Caco-2 (cell line): ENCODE measurements around the gene MPPED2. TPM values are rescaled to one million over a fixed set of nuclear protein-coding genes. Genes with fewer than 3 reads are reported as not detected.

Experiments
- BruUV-seq: library from RNA; stranded (reverse); fragments of 400-500 nt; replicated peaks from 2 replicates; lab custom pipeline; 2021; lab: Mats Ljungman, UMichigan
- CTCF ChIA-PET: fragments of 300-600 bp; sonication (Branson Sonifier 250); formaldehyde crosslinking; loops from one replicate; lab custom pipeline; 2022; ENCODE audit warnings: antibody characterized with exemption; lab: Charles Lee
- POLR2A ChIA-PET: fragments of 300-600 bp; sonication (Branson Sonifier 250); formaldehyde crosslinking; loops from one replicate; lab custom pipeline; 2022; ENCODE audit warnings: antibody characterized with exemption; lab: Charles Lee
- DNase-seq, 2 experiments: peaks; one replicate each; pipeline versions ENCODE4 v3.0.0 to v3.0.0-alpha.2; 2020 to 2022
- H3K27me3 ChIP-seq: replicated peaks from 2 replicates; pipeline ENCODE4 v1.6.0; 2011; ENCODE audit warnings: low read length; ENCODE audit not compliant: control insufficient read depth, insufficient read depth
- H3K36me3 ChIP-seq: 2 replicates; pipeline ENCODE4 v1.5.1; 2011; ENCODE audit warnings: low read length; ENCODE audit not compliant: control insufficient read depth, insufficient read depth
- H3K4me1 ChIP-seq: fragments of 250-450 bp; sonication (Bioruptor Pico); 2 replicates; pipeline ENCODE4 v1.5.1; 2020; ENCODE audit warnings: mild to moderate bottlenecking
- H3K4me3 ChIP-seq: 2 replicates; pipeline ENCODE4 v1.5.1; 2011; ENCODE audit warnings: low read depth, mild to moderate bottlenecking, control low read depth, low read length
- H3K9me3 ChIP-seq: fragments of 250-450 bp; sonication (Bioruptor Pico); 2 replicates; pipeline ENCODE4 v1.5.1; 2020; ENCODE audit warnings: mild to moderate bottlenecking, moderate library complexity
- H3K27ac Mint-ChIP-seq: one replicate; pipeline ENCODE4 v1.8.0; 2022; ENCODE audit warnings: mixed read lengths; ENCODE audit not compliant: unreplicated experiment
- H3K27me3 Mint-ChIP-seq: one replicate; pipeline ENCODE4 v1.8.0; 2022; ENCODE audit warnings: mixed read lengths; ENCODE audit not compliant: insufficient read depth, unreplicated experiment
- H3K36me3 Mint-ChIP-seq: one replicate; pipeline ENCODE4 v1.8.0; 2022; ENCODE audit warnings: mild to moderate bottlenecking, mixed read lengths; ENCODE audit not compliant: insufficient read depth, unreplicated experiment
- H3K4me1 Mint-ChIP-seq: one replicate; pipeline ENCODE4 v1.8.0; 2022; ENCODE audit warnings: low read depth, mixed read lengths; ENCODE audit not compliant: unreplicated experiment
- H3K4me3 Mint-ChIP-seq: one replicate; pipeline ENCODE4 v1.8.0; 2022; ENCODE audit warnings: mild to moderate bottlenecking, moderate library complexity, mixed read lengths; ENCODE audit not compliant: unreplicated experiment
- H3K9me3 Mint-ChIP-seq: one replicate; pipeline ENCODE4 v1.8.0; 2022; ENCODE audit warnings: mixed read lengths; ENCODE audit not compliant: unreplicated experiment
- CTCF ChIP-seq, 2 experiments: fragments of 200-600 bp in 1 of 2; IDR thresholded peaks; 1 replicate in 1 of 2; 2 replicates in 1 of 2; pipeline versions ENCODE4 v1.5.1 to v1.8.0; 2011 to 2022; ENCODE audit warnings: antibody characterized with exemption in 1 of 2, control low read depth in 1 of 2, inconsistent platforms in 1 of 2, low read depth in 1 of 2, low read length in 1 of 2, mild to moderate bottlenecking in 1 of 2, moderate library complexity in 1 of 2; ENCODE audit not compliant: insufficient read depth in 1 of 2, severe bottlenecking in 1 of 2, unreplicated experiment in 1 of 2
- intact Hi-C: fragments of 100-400 bp; cut with micrococcal nuclease; formaldehyde crosslinking; loops from one replicate; pipeline ENCODE4 v1.10.0; 2022; ENCODE audit not compliant: unreplicated experiment
- total RNA-seq: library from RNA; stranded (reverse); gene quantifications from 2 replicates; pipeline ENCODE4 v1.2.3, GENCODE V29; 2022

Gene MPPED2
- total RNA-seq, 1 experiment from 2014 or later = not detected

GRCh38 chr11:30360741-30361140 lies 225.4 kb downstream of the MPPED2 start:
- Histone ChIP-seq H3K4me1 (0 out of 2 replicates have a peak, but pooled peaks cover 3% of the 10 kb centered on the region), H3K27me3 (no peaks in the 10 kb centered on the region)
- TF ChIP-seq CTCF (IDR thresholded peaks at IDR 0.05; ENCODE audit: insufficient read depth in 1 of 2, low read depth in 1 of 2, low read length in 1 of 2, severe bottlenecking in 1 of 2, unreplicated experiment in 1 of 2) = no peak

More at GRCh38 chr11:30360741-30361140, 225.4 kb downstream of the MPPED2 start:
- DNase-seq = no peak
- H3K27me3 Mint-ChIP-seq = peaks cover 13% of the 10 kb centered on the region
- Histone ChIP-seq H3K4me3 (no peak overlapping the region), H3K36me3 (no peaks in the 10 kb centered on the region), H3K9me3 (no peaks in the 10 kb centered on the region)
- BruUV-seq = no TSS peak
- intact Hi-C loops = no loop called here
- H3K4me3 Mint-ChIP-seq = no peak overlapping the region
- ChIA-PET POLR2A (no interaction called here), CTCF (no interaction called here)
- peaks cover 10% of the 10 kb centered on the region for H3K4me1 Mint-ChIP-seq
- H3K36me3 Mint-ChIP-seq = no peaks in the 10 kb centered on the region
- no peaks in the 10 kb centered on the region for H3K9me3 Mint-ChIP-seq
- no peak overlapping the region for H3K27ac Mint-ChIP-seq
